ENCODE data around the gene ACADL. TPM values are rescaled to one million over a fixed set of nuclear protein-coding genes. Genes with fewer than 3 reads are reported as not detected.

The ACADL gene
- total and polyA plus RNA-seq, 4 donors = 1.9 to 22.3 (median 15.2) TPM

- TF ChIP-seq HNF4G (IDR thresholded peaks at IDR 0.05) = no peak
- TF ChIP-seq HNF4A (conservative IDR thresholded peaks at IDR 0.05) = no peak
- TF ChIP-seq EGR1 (IDR thresholded peaks at IDR 0.05; ENCODE audit: low read depth in 2 of 2) = no peak
- TF ChIP-seq MAX (IDR thresholded peaks at IDR 0.05) = no peak
Observed at GRCh38 chr2:210198326-210198725, 26.9 kb downstream of the ACADL start (continued).

GRCh38 chr2:210197720-210198119, 27.5 kb downstream of the ACADL start:
- peaks cover 0 to 13% (median 5%) of the 10 kb centered on the region in 4 donors for H3K4me1 ChIP-seq (ENCODE audit: control insufficient read depth in 4 of 4, insufficient read depth in 4 of 4, low read length in 3 of 4)
- no peak overlapping the region for H3K27ac ChIP-seq (ENCODE audit: low read depth in 1 of 2, low read length in 2 of 2)
- no peak overlapping the region for H3K9ac ChIP-seq (ENCODE audit: low read depth in 1 of 2, low read length in 2 of 2)
- no peak for DNase-seq (ENCODE audit: low spot score)
- H3K36me3 ChIP-seq (ENCODE audit: control insufficient read depth in 4 of 4, insufficient read depth in 3 of 4, low read depth in 1 of 4, low read length in 3 of 4) = peaks cover 0 to 3% (median 0%) of the 10 kb centered on the region in 4 donors
- no peak for TF ChIP-seq MAX (IDR thresholded peaks at IDR 0.05)
- TF ChIP-seq ZBTB33 (IDR thresholded peaks at IDR 0.05) = no peak
- no peak for TF ChIP-seq SP1 (IDR thresholded peaks at IDR 0.05)
- no peak for TF ChIP-seq GABPA (IDR thresholded peaks at IDR 0.05 in 1 of 2, conservative IDR thresholded peaks at IDR 0.05 in 1 of 2)
- no peak for TF ChIP-seq RAD21 (IDR thresholded peaks at IDR 0.05)
- TF ChIP-seq FOXA1 (IDR thresholded peaks at IDR 0.05) = no peak
- TF ChIP-seq CTCF (IDR thresholded peaks at IDR 0.05; ENCODE audit: low read depth, low read length, missing input control) = no peak
- no peak for TF ChIP-seq JUND (IDR thresholded peaks at IDR 0.05)
- no peak for TF ChIP-seq FOXA2 (IDR thresholded peaks at IDR 0.05)
- no peak for TF ChIP-seq HNF4A (conservative IDR thresholded peaks at IDR 0.05)
- no peak for TF ChIP-seq HNF4G (IDR thresholded peaks at IDR 0.05)
- TF ChIP-seq REST (IDR thresholded peaks at IDR 0.05) = no peak
- TF ChIP-seq TAF1 (conservative IDR thresholded peaks at IDR 0.05) = no peak
- TF ChIP-seq EGR1 (IDR thresholded peaks at IDR 0.05; ENCODE audit: low read depth in 2 of 2) = no peak
- TF ChIP-seq ATF3 (IDR thresholded peaks at IDR 0.05) = no peak
- no peak for TF ChIP-seq YY1 (IDR thresholded peaks at IDR 0.05)
- no peak for TF ChIP-seq RXRA (IDR thresholded peaks at IDR 0.05)
- H3K9me3 ChIP-seq (ENCODE audit: control insufficient read depth in 4 of 4, low read length in 3 of 4) = no peaks in the 10 kb centered on the region
- no peak overlapping the region for H3K4me3 ChIP-seq (ENCODE audit: low read depth in 1 of 3, low read length in 3 of 3)
- WGBS = 62% methylated on average over 2 of the region's 2 CpGs
- no peaks in the 10 kb centered on the region for H3K27me3 ChIP-seq (ENCODE audit: control insufficient read depth in 4 of 4, insufficient read depth in 4 of 4, low read length in 3 of 4)
